Measurements from ENCODE around the gene GNG5.
A peak's percentile ranks its signal among the peaks of the same experiment; 100 is the strongest.
"Not testable (repeated sequence)": the region's sequence is repeated elsewhere in the genome, so short reads cannot be mapped to it uniquely, and the experiment has no call there.

The GNG5 gene

GRCh38 chr1:84506002-84506728 is at the start of gene GNG5, which contains the start of gene SPATA1:
GNG5 (minus strand) TSS chr1:84506581; CDS start chr1:84506091, 490 bp downstream.
SPATA1 (plus strand) TSS chr1:84506386; CDS start chr1:84516360, 9,974 bp downstream.
- Mint-ChIP-seq H3K9me3 (ENCODE audit: low read depth) (peaks cover 12% of the 10 kb centered on the region), H3K27me3 (no peaks in the 10 kb centered on the region), H3K27ac (peak within 1 kb of the TSS; percentile 97), H3K36me3 (peaks cover 11% of the 10 kb centered on the region), H3K4me3 (peak within 1 kb of the TSS; percentile 99), H3K4me1 (ENCODE audit: low read depth) (peaks cover 49% of the 10 kb centered on the region)

- H3K4me1 Mint-ChIP-seq (ENCODE audit: low read depth) = no peaks in the 10 kb centered on the region
- H3K27ac Mint-ChIP-seq = no peak overlapping the region
- no peaks in the 10 kb centered on the region for H3K9me3 Mint-ChIP-seq (ENCODE audit: low read depth)
- no peak overlapping the region for H3K4me3 Mint-ChIP-seq
- peaks cover 5% of the 10 kb centered on the region for H3K36me3 Mint-ChIP-seq
- no peaks in the 10 kb centered on the region for H3K27me3 Mint-ChIP-seq
Observed at GRCh38 chr1:84550826-84551225, 44.4 kb upstream of the GNG5 start.

GRCh38 chr1:84541679-84542078 is 35.3 kb upstream of the GNG5 start:
- peaks cover 23% of the 10 kb centered on the region for H3K36me3 Mint-ChIP-seq

GRCh38 chr1:84540759-84541158 is 34.4 kb upstream of the GNG5 start:
- H3K9me3 Mint-ChIP-seq (ENCODE audit: low read depth) = no peaks in the 10 kb centered on the region
- no peaks in the 10 kb centered on the region for H3K27me3 Mint-ChIP-seq
- no peak overlapping the region for H3K27ac Mint-ChIP-seq
- H3K4me3 Mint-ChIP-seq = no peak overlapping the region
- peaks cover 23% of the 10 kb centered on the region for H3K36me3 Mint-ChIP-seq
- peaks cover 7% of the 10 kb centered on the region for H3K4me1 Mint-ChIP-seq (ENCODE audit: low read depth)

More at GRCh38 chr1:84541679-84542078, 35.3 kb upstream of the GNG5 start:
- H3K9me3 Mint-ChIP-seq (ENCODE audit: low read depth) = no peaks in the 10 kb centered on the region
- H3K27ac Mint-ChIP-seq = no peak overlapping the region
- H3K27me3 Mint-ChIP-seq = no peaks in the 10 kb centered on the region
- peaks cover 7% of the 10 kb centered on the region for H3K4me1 Mint-ChIP-seq (ENCODE audit: low read depth)
- H3K4me3 Mint-ChIP-seq = no peak overlapping the region

- Mint-ChIP-seq H3K4me3 (no peak overlapping the region), H3K4me1 (ENCODE audit: low read depth) (peaks cover 7% of the 10 kb centered on the region), H3K27ac (no peak overlapping the region), H3K36me3 (peaks cover 26% of the 10 kb centered on the region), H3K27me3 (no peaks in the 10 kb centered on the region), H3K9me3 (ENCODE audit: low read depth) (no peaks in the 10 kb centered on the region)
Observed at GRCh38 chr1:84539972-84540371, 33.6 kb upstream of the GNG5 start.

- H3K27ac Mint-ChIP-seq = no peak overlapping the region
- H3K4me3 Mint-ChIP-seq = no peak overlapping the region
- peaks cover 7% of the 10 kb centered on the region for H3K4me1 Mint-ChIP-seq (ENCODE audit: low read depth)
- no peaks in the 10 kb centered on the region for H3K27me3 Mint-ChIP-seq
- no peaks in the 10 kb centered on the region for H3K9me3 Mint-ChIP-seq (ENCODE audit: low read depth)
- peaks cover 25% of the 10 kb centered on the region for H3K36me3 Mint-ChIP-seq
Observed at GRCh38 chr1:84538599-84538998, 32.2 kb upstream of the GNG5 start.

GRCh38 chr1:84525779-84526178 is 19.4 kb upstream of the GNG5 start:
- no peak overlapping the region for H3K27ac Mint-ChIP-seq
- peaks cover 3% of the 10 kb centered on the region for H3K9me3 Mint-ChIP-seq (ENCODE audit: low read depth)
- peaks cover 6% of the 10 kb centered on the region for H3K36me3 Mint-ChIP-seq
- H3K4me1 Mint-ChIP-seq (ENCODE audit: low read depth) = no peaks in the 10 kb centered on the region
- H3K27me3 Mint-ChIP-seq = no peaks in the 10 kb centered on the region
- H3K4me3 Mint-ChIP-seq = no peak overlapping the region

GRCh38 chr1:84524590-84524989 is 18.2 kb upstream of the GNG5 start:
- Mint-ChIP-seq H3K4me1 (ENCODE audit: low read depth) (no peaks in the 10 kb centered on the region), H3K27ac (no peak overlapping the region), H3K27me3 (no peaks in the 10 kb centered on the region), H3K4me3 (no peak overlapping the region), H3K9me3 (ENCODE audit: low read depth) (peaks cover 3% of the 10 kb centered on the region), H3K36me3 (peaks cover 4% of the 10 kb centered on the region)

GRCh38 chr1:84510668-84511067 is 4.3 kb upstream of the GNG5 start:
- H3K36me3 Mint-ChIP-seq = peaks cover 12% of the 10 kb centered on the region
- peaks cover 12% of the 10 kb centered on the region for H3K9me3 Mint-ChIP-seq (ENCODE audit: low read depth)
- H3K27ac Mint-ChIP-seq = peak overlapping the region; percentile 19
- peaks cover 12% of the 10 kb centered on the region for H3K4me1 Mint-ChIP-seq (ENCODE audit: low read depth)
- no peak overlapping the region for H3K4me3 Mint-ChIP-seq
- H3K27me3 Mint-ChIP-seq = no peaks in the 10 kb centered on the region

- Mint-ChIP-seq H3K4me3 (no peak overlapping the region), H3K27ac (no peak overlapping the region), H3K9me3 (ENCODE audit: low read depth) (peaks cover 12% of the 10 kb centered on the region), H3K4me1 (ENCODE audit: low read depth) (peaks cover 13% of the 10 kb centered on the region), H3K27me3 (no peaks in the 10 kb centered on the region), H3K36me3 (peaks cover 12% of the 10 kb centered on the region)
Observed at GRCh38 chr1:84510165-84510564, 3.8 kb upstream of the GNG5 start.

GRCh38 chr1:84509029-84509428 is 2.6 kb upstream of the GNG5 start:
- H3K9me3 Mint-ChIP-seq (ENCODE audit: low read depth) = peaks cover 12% of the 10 kb centered on the region
- H3K27ac Mint-ChIP-seq = no peak overlapping the region
- no peak overlapping the region for H3K4me3 Mint-ChIP-seq

GRCh38 chr1:84508510-84508909 is 2.1 kb upstream of the GNG5 start:
- Mint-ChIP-seq H3K4me1 (ENCODE audit: low read depth) (peaks cover 29% of the 10 kb centered on the region), H3K27me3 (no peaks in the 10 kb centered on the region), H3K27ac (no peak overlapping the region), H3K9me3 (ENCODE audit: low read depth) (peaks cover 12% of the 10 kb centered on the region), H3K4me3 (no peak overlapping the region), H3K36me3 (peaks cover 12% of the 10 kb centered on the region)

More at GRCh38 chr1:84509029-84509428, 2.6 kb upstream of the GNG5 start:
- peaks cover 23% of the 10 kb centered on the region for H3K4me1 Mint-ChIP-seq (ENCODE audit: low read depth)
- H3K27me3 Mint-ChIP-seq = no peaks in the 10 kb centered on the region
- peaks cover 12% of the 10 kb centered on the region for H3K36me3 Mint-ChIP-seq

GRCh38 chr1:84507887-84508286 is 1.5 kb upstream of the GNG5 start:
- H3K27ac Mint-ChIP-seq, H3K27me3 Mint-ChIP-seq: not testable (repeated sequence)
- Mint-ChIP-seq H3K4me1 (ENCODE audit: low read depth) (peaks cover 35% of the 10 kb centered on the region), H3K9me3 (ENCODE audit: low read depth) (peaks cover 12% of the 10 kb centered on the region), H3K36me3 (peaks cover 12% of the 10 kb centered on the region), H3K4me3 (peak overlapping the region; percentile 95)

GRCh38 chr1:84506729-84507453 is 510 bp upstream of the GNG5 start:
- Mint-ChIP-seq H3K36me3 (peaks cover 10% of the 10 kb centered on the region), H3K9me3 (ENCODE audit: low read depth) (peaks cover 12% of the 10 kb centered on the region), H3K4me1 (ENCODE audit: low read depth) (peaks cover 42% of the 10 kb centered on the region), H3K27ac (peak overlapping the region; percentile 94), H3K4me3 (peak overlapping the region; percentile 95), H3K27me3 (no peaks in the 10 kb centered on the region)

- Mint-ChIP-seq H3K27me3 (no peaks in the 10 kb centered on the region), H3K4me1 (ENCODE audit: low read depth) (peaks cover 55% of the 10 kb centered on the region), H3K9me3 (ENCODE audit: low read depth) (peaks cover 12% of the 10 kb centered on the region), H3K36me3 (peaks cover 11% of the 10 kb centered on the region), H3K4me3 (peak overlapping the region; percentile 99), H3K27ac (peak overlapping the region; percentile 97)
Observed at GRCh38 chr1:84505493-84506001, 834 bp downstream of the GNG5 start.
